NT2/D1 (cell line): ENCODE measurements around the gene CHL1.

ENCODE experiments used
- SUZ12 ChIP-seq: IDR thresholded peaks from 2 replicates; pipeline ENCODE4 v1.6.1; 2011; ENCODE audit not compliant: insufficient read length, insufficient read depth; ENCODE audit errors: extremely low read depth
- YY1 ChIP-seq: IDR thresholded peaks from 2 replicates; pipeline ENCODE4 v1.6.1; 2011; ENCODE audit not compliant: insufficient read length, insufficient read depth
- ZNF274 ChIP-seq: IDR thresholded peaks from 2 replicates; pipeline ENCODE4 v1.6.1; 2011; ENCODE audit warnings: mild to moderate bottlenecking, low read depth, low read length

DNA sequence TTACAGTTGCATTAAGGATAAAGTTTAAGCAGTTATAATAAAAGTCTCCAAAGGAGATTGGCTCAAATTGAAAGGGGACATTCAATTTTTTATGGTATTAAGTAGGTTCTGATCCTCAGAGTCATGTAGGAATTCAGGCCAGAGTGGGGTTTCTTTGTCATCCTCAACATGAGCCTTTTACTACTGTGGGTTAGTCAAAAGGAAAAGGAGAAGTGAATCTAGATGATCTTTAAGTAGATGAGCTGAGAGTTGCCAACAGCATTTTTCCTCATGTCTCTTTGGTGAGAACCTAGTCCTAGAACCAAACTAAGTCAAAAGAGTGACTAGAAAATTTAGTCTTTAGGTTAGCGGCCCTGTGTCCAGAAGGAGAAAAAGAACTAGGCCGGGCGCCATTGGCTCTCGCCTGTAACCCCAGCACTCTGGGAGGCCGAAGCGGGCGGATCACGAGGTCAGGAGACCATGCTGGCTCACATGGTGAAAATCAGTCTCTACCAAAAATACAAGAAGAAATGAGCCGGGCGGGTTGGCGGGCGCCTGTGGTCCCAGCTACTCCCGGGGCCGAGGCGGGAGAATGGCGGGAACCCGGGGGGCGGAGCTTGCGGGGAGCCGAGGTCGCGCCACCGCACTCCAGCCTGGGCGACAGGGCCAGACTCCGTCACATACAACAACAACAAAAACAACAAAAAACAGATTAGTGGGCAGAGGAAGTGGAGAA is 4.2 kb upstream of the CHL1 start:
- no peak for TF ChIP-seq ZNF274
- no peak for TF ChIP-seq SUZ12
- TF ChIP-seq YY1: no peak
